Measurements from ENCODE around the gene LYZL4.

DNA sequence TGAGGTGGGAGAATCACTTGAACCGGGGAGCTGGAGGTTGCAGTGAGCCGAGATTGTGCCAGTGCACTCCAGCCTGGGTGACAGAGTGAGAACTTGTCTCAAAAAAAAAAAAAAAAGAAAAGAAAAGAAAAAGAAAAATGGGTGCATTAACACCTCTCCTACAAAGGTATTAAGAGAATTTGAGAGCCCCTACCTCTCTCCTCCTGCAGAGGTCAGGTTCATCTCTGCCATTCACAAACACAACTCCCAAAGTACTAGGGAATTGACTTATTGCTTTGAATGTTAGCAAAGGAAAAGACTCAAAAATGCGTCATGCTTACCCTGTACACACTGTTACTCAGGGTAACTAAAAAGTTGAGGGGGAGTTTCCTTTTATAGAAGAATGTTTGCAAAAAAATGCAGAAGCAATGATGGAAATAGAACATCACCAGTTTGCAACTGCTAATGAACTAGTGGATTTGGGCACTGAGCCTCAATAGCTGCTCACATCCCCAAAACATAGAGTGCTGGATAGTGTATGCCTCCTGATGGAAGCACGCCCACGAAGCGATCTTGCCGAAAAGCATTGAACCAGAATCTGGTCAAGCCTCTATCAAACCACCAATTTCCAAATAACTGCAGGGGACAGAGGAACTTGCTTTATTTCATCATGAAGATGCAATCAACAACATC is 15.5 kb upstream of the LYZL4 start:
- TF ChIP-seq, protein P1, sequence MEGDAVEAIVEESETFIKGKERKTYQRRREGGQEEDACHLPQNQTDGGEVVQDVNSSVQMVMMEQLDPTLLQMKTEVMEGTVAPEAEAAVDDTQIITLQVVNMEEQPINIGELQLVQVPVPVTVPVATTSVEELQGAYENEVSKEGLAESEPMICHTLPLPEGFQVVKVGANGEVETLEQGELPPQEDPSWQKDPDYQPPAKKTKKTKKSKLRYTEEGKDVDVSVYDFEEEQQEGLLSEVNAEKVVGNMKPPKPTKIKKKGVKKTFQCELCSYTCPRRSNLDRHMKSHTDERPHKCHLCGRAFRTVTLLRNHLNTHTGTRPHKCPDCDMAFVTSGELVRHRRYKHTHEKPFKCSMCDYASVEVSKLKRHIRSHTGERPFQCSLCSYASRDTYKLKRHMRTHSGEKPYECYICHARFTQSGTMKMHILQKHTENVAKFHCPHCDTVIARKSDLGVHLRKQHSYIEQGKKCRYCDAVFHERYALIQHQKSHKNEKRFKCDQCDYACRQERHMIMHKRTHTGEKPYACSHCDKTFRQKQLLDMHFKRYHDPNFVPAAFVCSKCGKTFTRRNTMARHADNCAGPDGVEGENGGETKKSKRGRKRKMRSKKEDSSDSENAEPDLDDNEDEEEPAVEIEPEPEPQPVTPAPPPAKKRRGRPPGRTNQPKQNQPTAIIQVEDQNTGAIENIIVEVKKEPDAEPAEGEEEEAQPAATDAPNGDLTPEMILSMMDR (IDR thresholded peaks at IDR 0.05) = no peak
- TF ChIP-seq POLR2A (IDR thresholded peaks at IDR 0.05) (no peak), EP300 (IDR thresholded peaks at IDR 0.05) (no peak)

All from tibial nerve (tissue), 4 donors.